Mesenchymal stem cell (in vitro differentiated cells and primary cell): Measurements from ENCODE around the gene LGALS13.

ENCODE experiments used
- DNase-seq: peaks from one replicate; pipeline ENCODE4 v3.0.0-alpha.2; 2013
- H2AFZ ChIP-seq: one replicate; pipeline ENCODE4 v1.6.1; 2013; ENCODE audit warnings: low read depth, mild to moderate bottlenecking, control low read depth, inconsistent platforms, low read length, moderate library complexity
- H2AK5ac ChIP-seq: 2 replicates; pipeline ENCODE4 v1.6.1; 2013; ENCODE audit warnings: low read length, moderate library complexity, mild to moderate bottlenecking, inconsistent platforms; ENCODE audit not compliant: severe bottlenecking
- H2BK120ac ChIP-seq: one replicate; pipeline ENCODE4 v1.6.1; 2013; ENCODE audit warnings: low read depth, mild to moderate bottlenecking, inconsistent platforms, low read length, moderate library complexity
- H2BK12ac ChIP-seq, 2 experiments: one replicate each; pipeline ENCODE4 v1.6.1; 2013; ENCODE audit warnings: inconsistent platforms in 2 of 2, low read length in 2 of 2, mild to moderate bottlenecking in 2 of 2, moderate library complexity in 2 of 2, control low read depth in 1 of 2
- H2BK15ac ChIP-seq: one replicate; pipeline ENCODE4 v1.6.1; 2013; ENCODE audit warnings: mild to moderate bottlenecking, low read depth, inconsistent platforms; ENCODE audit not compliant: poor library complexity, severe bottlenecking
- H2BK5ac ChIP-seq: 2 replicates; pipeline ENCODE4 v1.6.1; 2013; ENCODE audit warnings: low read depth, mild to moderate bottlenecking, low read length, control low read depth, inconsistent platforms; ENCODE audit not compliant: poor library complexity, severe bottlenecking
- H3K14ac ChIP-seq, 2 experiments: one replicate each; pipeline ENCODE4 v1.6.1; 2013; ENCODE audit warnings: inconsistent platforms in 2 of 2, low read length in 2 of 2, control low read depth in 1 of 2, mild to moderate bottlenecking in 1 of 2, moderate library complexity in 1 of 2
- H3K18ac ChIP-seq, 2 experiments: one replicate each; pipeline ENCODE4 v1.6.1; 2013; ENCODE audit warnings: inconsistent platforms in 2 of 2, low read length in 2 of 2, control low read depth in 1 of 2, low read depth in 1 of 2, mild to moderate bottlenecking in 1 of 2
- H3K23ac ChIP-seq, 2 experiments: one replicate each; pipeline ENCODE4 v1.6.1; 2013; ENCODE audit warnings: inconsistent platforms in 2 of 2, low read length in 2 of 2, mild to moderate bottlenecking in 2 of 2, moderate library complexity in 2 of 2, control low read depth in 1 of 2
- H3K27ac ChIP-seq: 2 replicates; pipeline ENCODE4 v1.5.1; 2013; ENCODE audit warnings: mild to moderate bottlenecking, moderate library complexity, low read length, control low read depth, inconsistent platforms; ENCODE audit not compliant: poor library complexity, severe bottlenecking
- H3K27me3 ChIP-seq, 2 experiments: 2 replicates each; pipeline versions ENCODE4 v1.6.1 to v1.7.0; 2013; ENCODE audit warnings: low read length in 2 of 2, mild to moderate bottlenecking in 2 of 2, moderate library complexity in 2 of 2, control low read depth in 1 of 2, inconsistent platforms in 1 of 2; ENCODE audit not compliant: control insufficient read depth in 1 of 2, insufficient read depth in 1 of 2
- H3K36me3 ChIP-seq, 2 experiments: 2 replicates each; pipeline versions ENCODE4 v1.6.1 to v1.7.0; 2013; ENCODE audit warnings: low read length in 2 of 2, control low read depth in 1 of 2, inconsistent platforms in 1 of 2, low read depth in 1 of 2, mild to moderate bottlenecking in 1 of 2; ENCODE audit not compliant: insufficient read depth in 2 of 2, control insufficient read depth in 1 of 2
- H3K4ac ChIP-seq, 2 experiments: one replicate each; pipeline ENCODE4 v1.6.1; 2013; ENCODE audit warnings: inconsistent platforms in 2 of 2, low read length in 2 of 2, mild to moderate bottlenecking in 2 of 2, moderate library complexity in 2 of 2, control low read depth in 1 of 2, low read depth in 1 of 2
- H3K4me1 ChIP-seq: 2 replicates; pipeline ENCODE4 v1.6.1; 2013; ENCODE audit warnings: low read depth, low read length, control low read depth; ENCODE audit not compliant: control insufficient read depth, insufficient read depth
- H3K4me2 ChIP-seq: 2 replicates; pipeline ENCODE4 v1.6.1; 2013; ENCODE audit warnings: low read length, mild to moderate bottlenecking, inconsistent platforms; ENCODE audit not compliant: poor library complexity, severe bottlenecking
- H3K4me3 ChIP-seq, 2 experiments: 2 replicates each; pipeline versions ENCODE4 v1.5.1 to v1.7.0; 2013; ENCODE audit warnings: low read length in 2 of 2, mild to moderate bottlenecking in 2 of 2, control low read depth in 1 of 2, low read depth in 1 of 2; ENCODE audit not compliant: insufficient read depth in 1 of 2
- H3K79me1 ChIP-seq: replicated peaks from 2 replicates; pipeline ENCODE4 v1.6.1; 2013; ENCODE audit warnings: mild to moderate bottlenecking, control low read depth, low read length, inconsistent platforms; ENCODE audit not compliant: poor library complexity, severe bottlenecking
- H3K9ac ChIP-seq: 2 replicates; pipeline ENCODE4 v1.7.0; 2013; ENCODE audit warnings: mild to moderate bottlenecking, low read length, moderate library complexity
- H3K9me3 ChIP-seq: 2 replicates; pipeline ENCODE4 v1.7.0; 2013; ENCODE audit warnings: mild to moderate bottlenecking, low read length; ENCODE audit not compliant: control insufficient read depth
- H4K8ac ChIP-seq: one replicate; pipeline ENCODE4 v1.6.1; 2013; ENCODE audit warnings: inconsistent platforms, mild to moderate bottlenecking, low read length, moderate library complexity
- H4K91ac ChIP-seq: one replicate; pipeline ENCODE4 v1.6.1; 2013; ENCODE audit warnings: mild to moderate bottlenecking, low read length, inconsistent platforms
- WGBS: methylation state at CpG from one replicate; pipeline ENCODE4 v1.1.7; 2013; ENCODE audit warnings: mixed read lengths; 5-methylcytosine and 5-hydroxymethylcytosine counted together

Gene LGALS13

GRCh38 chr19:39568604-39569003 is 33.7 kb upstream of the LGALS13 start:
- Histone ChIP-seq H2BK15ac (no peak overlapping the region), H3K27ac (no peak overlapping the region), H3K4me1 (no peaks in the 10 kb centered on the region), H3K36me3 (no peaks in the 10 kb centered on the region), H3K9ac (no peak overlapping the region), H3K4me3 (no peak overlapping the region), H2BK12ac (no peak overlapping the region), H3K4ac (no peak overlapping the region), H3K23ac (no peak overlapping the region), H2AK5ac (no peak overlapping the region), H4K8ac (no peak overlapping the region), H3K18ac (no peak overlapping the region), H2AFZ (no peak overlapping the region), H3K4me2 (no peak overlapping the region), H3K79me1 (no peaks in the 10 kb centered on the region), H2BK5ac (no peak overlapping the region), H3K14ac (no peak overlapping the region), H3K9me3 (peaks cover 3% of the 10 kb centered on the region), H3K27me3 (peaks cover 0 to 10% of the 10 kb centered on the region in 2 experiments), H4K91ac (no peak overlapping the region), H2BK120ac (no peak overlapping the region)
- peak; percentile 28 for DNase-seq
- 0% methylated on average over 2 of the region's 3 CpGs for WGBS

- Histone ChIP-seq H3K14ac (no peak overlapping the region), H3K4me2 (no peak overlapping the region), H2BK15ac (no peak overlapping the region), H3K4ac (no peak overlapping the region), H4K8ac (no peak overlapping the region), H2BK5ac (no peak overlapping the region), H2AFZ (no peak overlapping the region), H3K4me3 (no peak overlapping the region), H2BK120ac (no peak overlapping the region), H3K9ac (no peak overlapping the region), H3K23ac (no peak overlapping the region), H3K9me3 (peaks cover 12% of the 10 kb centered on the region), H3K36me3 (no peaks in the 10 kb centered on the region), H4K91ac (no peak overlapping the region), H3K18ac (no peak overlapping the region), H3K27ac (no peak overlapping the region), H2BK12ac (no peak overlapping the region), H3K4me1 (no peaks in the 10 kb centered on the region), H3K79me1 (no peaks in the 10 kb centered on the region), H2AK5ac (no peak overlapping the region), H3K27me3 (no peaks in the 10 kb centered on the region)
- no peak for DNase-seq
- WGBS = 9% methylated on average over 4 of the region's 4 CpGs
Measured at GRCh38 chr19:39582442-39582841, 19.9 kb upstream of the LGALS13 start.

GRCh38 chr19:39582891-39583625 is 19.3 kb upstream of the LGALS13 start:
- Histone ChIP-seq H2BK120ac (no peak overlapping the region), H3K18ac (no peak overlapping the region), H3K14ac (no peak overlapping the region), H3K27ac (no peak overlapping the region), H3K79me1 (no peaks in the 10 kb centered on the region), H2BK15ac (no peak overlapping the region), H3K36me3 (no peaks in the 10 kb centered on the region), H3K9ac (no peak overlapping the region), H3K4me1 (no peaks in the 10 kb centered on the region), H3K9me3 (peaks cover 12% of the 10 kb centered on the region), H2BK5ac (no peak overlapping the region), H3K4ac (no peak overlapping the region), H3K4me3 (no peak overlapping the region), H2BK12ac (no peak overlapping the region), H2AK5ac (no peak overlapping the region), H3K27me3 (no peaks in the 10 kb centered on the region), H3K23ac (no peak overlapping the region), H3K4me2 (no peak overlapping the region), H2AFZ (no peak overlapping the region), H4K8ac (no peak overlapping the region), H4K91ac (no peak overlapping the region)
- WGBS = 44% methylated on average over 7 of the region's 8 CpGs
- no peak for DNase-seq

GRCh38 chr19:39587496-39587895 is 14.8 kb upstream of the LGALS13 start:
- Histone ChIP-seq H4K8ac (no peak overlapping the region), H3K9ac (no peak overlapping the region), H3K4me3 (no peak overlapping the region), H3K14ac (no peak overlapping the region), H2BK15ac (no peak overlapping the region), H2BK120ac (no peak overlapping the region), H2BK5ac (no peak overlapping the region), H3K36me3 (no peaks in the 10 kb centered on the region), H4K91ac (no peak overlapping the region), H3K27me3 (no peaks in the 10 kb centered on the region), H3K4ac (no peak overlapping the region), H3K4me1 (no peaks in the 10 kb centered on the region), H3K23ac (no peak overlapping the region), H2AK5ac (no peak overlapping the region), H3K9me3 (peaks cover 8% of the 10 kb centered on the region), H2AFZ (no peak overlapping the region), H3K4me2 (no peak overlapping the region), H3K79me1 (no peaks in the 10 kb centered on the region), H2BK12ac (no peak overlapping the region), H3K18ac (no peak overlapping the region), H3K27ac (no peak overlapping the region)
- DNase-seq = no peak
- WGBS = 78% methylated on average over 4 of the region's 4 CpGs
